KG1 (cell line): Measurements from ENCODE around the gene CHI3L2.

Experiments
- DNase-seq: peaks from one replicate; lab custom pipeline; 2025; lab: John Stamatoyannopoulos, UW

Gene CHI3L2

DNA sequence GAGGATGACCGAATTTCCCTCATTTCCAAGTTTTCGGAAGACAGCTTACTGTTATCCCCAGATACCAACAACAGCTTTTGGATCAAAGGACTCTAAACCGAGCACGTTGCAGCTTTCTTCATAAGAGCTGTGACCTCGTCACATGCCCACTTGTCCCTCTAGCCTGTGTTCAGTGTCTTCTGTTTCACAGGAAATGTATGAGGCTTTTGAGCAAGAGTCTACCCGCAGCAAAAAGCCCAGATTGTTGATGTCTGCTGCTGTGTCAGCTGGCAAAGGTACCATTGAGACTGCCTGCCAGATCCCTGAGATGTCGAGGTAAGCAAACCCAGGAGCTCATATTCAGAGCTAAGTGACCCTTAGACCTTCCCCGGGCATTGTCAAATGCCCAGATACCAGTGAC is 24.1 kb downstream of the CHI3L2 start:
- no peak for DNase-seq

- no peak for DNase-seq
These were observed 25.3 kb downstream of the CHI3L2 start for GRCh38 chr1:111252786-111253185.

DNA sequence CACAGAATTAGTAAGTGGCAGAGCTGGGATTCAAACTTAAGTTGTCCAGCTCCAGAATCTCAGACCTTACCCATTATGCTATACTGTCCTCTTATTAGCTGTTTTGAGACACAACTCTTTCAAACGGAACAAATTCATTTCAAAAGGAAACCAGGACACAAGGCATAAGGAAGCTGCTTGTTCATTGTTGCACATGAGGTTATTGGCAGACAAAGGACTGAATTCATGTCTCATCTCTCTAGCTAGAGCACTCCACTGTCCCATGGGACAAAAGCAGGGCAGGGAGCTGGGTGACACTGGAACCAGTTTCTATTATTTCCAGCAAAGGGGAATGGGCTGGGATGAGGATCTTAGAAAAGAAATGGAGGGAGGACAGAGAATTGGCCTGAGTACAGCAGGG is 26.4 kb downstream of the CHI3L2 start:
- no peak for DNase-seq

DNA sequence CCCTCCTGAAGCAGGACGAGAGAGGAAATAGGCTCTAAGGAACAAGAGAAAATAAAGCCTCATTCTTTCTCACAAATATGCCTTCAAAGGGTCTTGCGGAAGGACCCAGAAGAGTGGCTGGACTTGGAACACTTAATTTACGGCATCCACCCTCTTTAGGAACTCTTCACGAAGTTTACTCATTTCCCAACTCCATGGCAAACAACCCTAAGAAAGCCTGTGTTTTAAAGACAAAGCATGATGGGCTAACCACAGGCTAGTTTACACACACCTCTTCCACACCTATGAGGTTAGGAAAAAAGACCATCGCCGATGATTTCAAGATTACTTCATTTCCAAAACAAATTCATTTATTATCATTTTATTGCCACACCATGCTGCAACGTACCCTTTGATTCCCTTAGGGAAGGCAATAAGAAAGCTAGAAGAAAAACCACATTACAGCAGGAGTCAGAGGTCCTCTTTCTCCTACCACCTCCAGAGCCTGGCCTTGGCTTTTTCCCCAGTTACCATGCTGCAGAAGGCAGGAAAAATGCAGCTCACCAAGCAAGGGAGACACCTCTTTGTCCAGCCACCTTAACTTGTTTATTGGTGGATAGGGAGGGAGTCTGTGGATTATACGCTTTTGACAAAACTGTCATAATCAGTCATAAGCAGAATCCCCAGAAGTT is 29.6 kb downstream of the CHI3L2 start:
- DNase-seq, result no peak

- no peak for DNase-seq
These were observed 40.4 kb downstream of the CHI3L2 start for GRCh38 chr1:111267801-111268508.

DNA sequence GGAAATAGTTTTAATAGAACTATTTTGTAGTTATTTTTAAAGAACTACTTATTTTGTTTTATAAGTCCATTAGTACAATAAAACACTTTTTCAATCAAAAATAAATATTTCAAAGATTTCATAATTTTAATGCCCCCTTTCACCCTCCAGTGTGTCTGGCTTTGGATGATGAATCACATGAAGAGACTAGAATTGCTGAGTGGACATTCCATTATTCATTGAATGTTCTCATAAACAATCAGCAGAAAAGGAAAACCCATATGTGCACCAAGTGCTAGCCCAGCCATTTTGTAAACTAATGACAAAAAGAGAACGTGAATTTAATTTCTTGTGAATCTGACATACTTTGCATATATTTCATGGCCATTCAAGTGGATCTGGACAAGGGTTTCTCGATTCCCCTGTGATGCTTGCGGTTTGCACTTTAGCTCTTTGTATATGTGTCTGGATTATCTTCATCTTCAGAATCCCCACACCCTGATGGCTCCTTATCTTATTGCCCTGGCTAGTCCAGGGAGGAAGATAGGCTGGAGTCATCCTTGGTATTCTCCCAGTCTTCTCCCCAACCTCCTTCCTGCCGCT is 42.4 kb downstream of the CHI3L2 start:
- no peak for DNase-seq

DNA sequence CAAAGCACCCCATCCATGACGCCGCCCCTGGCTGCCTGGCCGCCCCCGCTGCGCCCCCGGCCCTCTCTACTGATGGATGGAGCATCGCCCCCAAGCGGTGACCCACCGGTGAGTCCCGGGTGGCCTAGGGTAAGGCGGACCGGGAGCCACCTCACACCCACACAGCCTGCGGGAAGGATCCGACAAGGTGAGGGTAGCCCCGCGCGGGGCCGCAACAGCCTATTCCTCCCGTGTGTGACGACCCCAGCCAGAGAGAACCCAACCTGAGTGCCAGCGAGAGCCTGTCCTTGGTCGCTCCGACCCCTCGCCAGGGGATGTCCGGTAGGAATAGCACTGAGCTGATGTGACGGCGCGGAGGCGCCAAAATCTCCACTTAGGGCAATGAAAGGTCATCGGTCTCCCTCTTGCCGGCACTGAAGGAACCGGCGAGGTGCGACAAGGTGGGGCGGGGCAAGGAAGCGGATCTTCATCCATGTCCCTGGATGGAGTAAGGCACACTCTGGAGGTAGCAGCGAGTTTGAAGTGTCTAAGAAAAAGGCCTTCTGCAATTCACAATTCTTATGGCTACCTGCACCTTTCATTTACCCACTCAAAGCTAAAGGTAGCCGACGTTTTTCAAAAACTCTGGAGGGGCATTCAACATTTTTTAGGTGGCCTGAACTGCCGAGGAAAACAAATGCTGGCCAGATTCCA is 43.4 kb downstream of the CHI3L2 start:
- DNase-seq, result no peak

DNA sequence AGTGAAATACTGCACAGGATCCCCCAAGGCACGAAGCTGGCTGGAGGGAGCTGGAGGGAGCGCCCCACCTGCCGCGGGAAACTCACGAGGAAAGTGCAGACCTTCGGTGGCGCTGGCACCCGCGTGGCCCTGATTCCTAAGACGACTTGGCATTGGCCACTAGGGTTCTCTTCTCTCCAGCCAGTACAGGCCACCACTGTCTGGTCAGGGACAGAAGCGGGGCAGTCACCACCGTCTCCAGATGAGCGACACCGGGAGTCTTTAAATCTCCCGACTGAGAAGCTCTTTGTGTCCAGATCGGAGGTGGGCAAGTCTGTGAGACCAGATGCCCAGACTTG is 43.9 kb downstream of the CHI3L2 start:
- no peak for DNase-seq

GRCh38 chr1:111272081-111272480 is 44.6 kb downstream of the CHI3L2 start:
- DNase-seq, result no peak

DNA sequence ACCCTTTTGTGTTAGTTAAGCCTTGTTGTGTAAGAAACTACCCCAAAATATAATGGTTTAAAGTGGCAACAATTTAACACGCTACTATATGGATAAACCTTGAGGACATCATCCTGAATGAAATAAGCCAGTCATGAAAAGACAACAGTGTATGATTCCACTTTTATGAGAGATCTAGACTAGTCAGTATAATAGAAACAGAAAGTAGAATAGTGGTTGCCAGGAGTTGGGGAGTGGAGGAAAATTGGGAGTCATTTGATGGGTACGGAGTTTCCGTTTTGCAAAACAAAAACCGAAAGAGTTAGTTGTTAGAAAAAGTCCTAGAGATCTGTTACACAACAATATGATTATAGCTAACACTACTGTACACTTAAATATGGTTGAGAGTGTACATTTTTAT is 47.1 kb downstream of the CHI3L2 start:
- DNase-seq, result no peak

- no peak for DNase-seq
These were observed 47.6 kb downstream of the CHI3L2 start for GRCh38 chr1:111275079-111275478.

GRCh38 chr1:111275780-111276433 is 48.4 kb downstream of the CHI3L2 start:
- no peak for DNase-seq

- DNase-seq, result no peak
These were observed 51.6 kb downstream of the CHI3L2 start for GRCh38 chr1:111279144-111279543.

DNA sequence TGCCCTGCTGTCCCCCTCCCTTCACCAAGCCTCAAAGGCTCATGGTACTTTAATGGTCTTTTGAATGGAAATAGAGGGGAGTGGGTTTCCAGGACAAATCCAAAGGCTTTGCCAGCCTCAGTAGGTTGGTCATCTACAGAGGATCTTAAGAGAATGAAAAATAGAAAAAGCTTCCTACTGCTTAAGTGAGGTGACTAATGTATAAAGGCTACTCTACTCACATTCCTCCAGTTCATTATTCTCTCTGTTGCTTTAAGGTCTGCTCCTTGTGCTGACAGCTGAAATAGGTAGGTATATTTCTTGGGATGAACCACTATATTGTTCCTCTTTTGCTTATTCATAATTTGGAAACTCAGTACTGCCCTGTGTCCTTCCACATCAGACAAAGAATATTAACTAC is 52.8 kb downstream of the CHI3L2 start:
- DNase-seq, result no peak

DNA sequence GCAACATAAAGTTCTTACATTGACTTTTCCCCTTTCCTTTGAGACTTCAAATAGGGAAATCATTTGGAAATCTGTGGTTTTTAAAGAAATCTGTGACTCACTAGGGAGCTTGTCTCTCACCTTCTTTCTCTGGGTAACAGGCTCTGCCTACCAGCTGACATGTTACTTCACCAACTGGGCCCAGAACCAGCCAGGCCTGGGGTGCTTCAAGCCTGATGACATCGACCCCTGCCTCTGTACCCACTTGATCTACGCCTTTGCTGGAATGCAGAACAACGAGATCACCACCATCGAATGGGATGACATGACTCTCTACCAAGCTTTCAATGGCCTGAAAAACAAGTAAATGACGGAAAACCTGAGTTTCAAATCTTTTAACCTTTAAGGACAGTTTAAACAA is 53.9 kb downstream of the CHI3L2 start:
- DNase-seq, result no peak

DNA sequence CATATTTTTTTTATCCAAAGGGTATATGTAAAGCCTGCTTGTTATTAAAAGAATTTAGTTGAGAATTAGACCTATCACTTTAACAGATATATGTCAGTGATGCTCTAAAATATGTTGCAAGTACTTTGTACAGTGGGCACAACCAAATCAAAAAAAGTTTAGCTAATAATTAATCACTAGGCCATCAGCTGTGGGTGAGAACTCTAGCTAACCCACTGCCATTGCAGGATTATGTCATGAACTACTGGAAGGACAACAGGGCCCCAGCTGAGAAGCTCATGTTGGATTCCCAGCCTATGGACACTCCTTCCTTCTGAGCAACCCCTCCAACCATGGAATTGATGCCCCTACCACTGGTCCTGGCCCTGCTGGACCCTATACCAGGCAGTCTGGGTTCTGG is 56.3 kb downstream of the CHI3L2 start:
- no peak for DNase-seq

- no peak for DNase-seq
These were observed 58.4 kb downstream of the CHI3L2 start for GRCh38 chr1:111285879-111286278.

- no peak for DNase-seq
These were observed 59.4 kb downstream of the CHI3L2 start for GRCh38 chr1:111286912-111287311.

GRCh38 chr1:111289371-111289770 is 61.9 kb downstream of the CHI3L2 start:
- DNase-seq, result no peak

GRCh38 chr1:111290104-111290503 is 62.6 kb downstream of the CHI3L2 start:
- DNase-seq, result no peak

GRCh38 chr1:111290630-111291029 is 63.1 kb downstream of the CHI3L2 start, which contains the start of gene CHIA:
Gene CHIA, plus strand, starts transcription at chr1:111290851. Its CDS starts 19,617 bp downstream, at chr1:111310468.
- no peak for DNase-seq
